HepG2 (cell line): ENCODE data around the gene LDLRAD4. TPM values are rescaled to one million over a fixed set of nuclear protein-coding genes. Genes with fewer than 3 reads are reported as not detected.

ENCODE experiments used
- CCDC6 ChIP-seq: sonication (generic); formaldehyde crosslinking; IDR thresholded peaks from 2 replicates; pipeline ENCODE4 v1.8.1; 2022; ENCODE audit warnings: mild to moderate bottlenecking, missing genetic modification reagents, moderate library complexity
- LCORL ChIP-seq, 2 experiments: fragments of 450-650 bp in 1 of 2; sonication (generic) in 1 of 2; formaldehyde crosslinking in 1 of 2; IDR thresholded peaks; 2 replicates each; pipeline versions ENCODE4 v1.5.0 to v1.6.1; 2017 to 2020; ENCODE audit warnings: antibody characterized with exemption in 1 of 2, missing genetic modification reagents in 1 of 2
- MED1 ChIP-seq: sonication (generic); formaldehyde crosslinking; IDR thresholded peaks from 2 replicates; pipeline ENCODE4 v1.4.0; 2020; ENCODE audit warnings: missing genetic modification reagents
- SALL1 ChIP-seq: sonication (generic); formaldehyde crosslinking; IDR thresholded peaks from 2 replicates; pipeline ENCODE4 v1.8.0; 2022; ENCODE audit warnings: mild to moderate bottlenecking, missing genetic modification reagents
- SP140L ChIP-seq: sonication (generic); formaldehyde crosslinking; IDR thresholded peaks from 2 replicates; pipeline ENCODE4 v1.4.0; 2020; ENCODE audit warnings: missing genetic modification reagents, borderline replicate concordance
- ZNF44 ChIP-seq: sonication (generic); formaldehyde crosslinking; IDR thresholded peaks from 2 replicates; pipeline ENCODE4 v1.5.1; 2020; ENCODE audit warnings: mild to moderate bottlenecking, missing genetic modification reagents
- ZNF605 ChIP-seq: sonication (generic); formaldehyde crosslinking; IDR thresholded peaks from 2 replicates; pipeline ENCODE4 v1.8.0; 2022; ENCODE audit warnings: mild to moderate bottlenecking, missing genetic modification reagents
- polyA plus RNA-seq, 8 experiments: library from polyadenylated mRNA; depleted of rRNA in 3 of 8; stranded (reverse) in 7 of 8; unstranded in 1 of 8; fragments of >200 nt; fragmentation: Illumina TruSeq in 4 of 8; extraction: Trizol in 4 of 8; gene quantifications; 2 replicates each; pipeline versions ENCODE4 v1.2.1 to v1.2.3, GENCODE V29; 2011 to 2016; ENCODE audit warnings: low read depth in 4 of 8, missing spikeins in 1 of 8, mixed read lengths in 1 of 8; ENCODE audit not compliant: insufficient read depth in 1 of 8
- total RNA-seq, 5 experiments: library from RNA; depleted of rRNA; stranded (reverse); fragments of >200 nt; fragmentation: Illumina TruSeq; extraction: Trizol; gene quantifications; 2 replicates each; pipeline ENCODE4 v1.2.3, GENCODE V29; 2016; ENCODE audit warnings: low read depth in 1 of 5
- TF ChIP-seq, protein P1 (sequence below): IDR thresholded peaks from 2 replicates; pipeline ENCODE4 v1.6.1; 2016; ENCODE audit warnings: low read depth, missing genetic modification reagents, missing compliant biosample characterization
- TF ChIP-seq, protein P2 (sequence below): sonication (generic); formaldehyde crosslinking; IDR thresholded peaks from 2 replicates; pipeline ENCODE4 v1.5.0; 2020; ENCODE audit warnings: mild to moderate bottlenecking, missing genetic modification reagents
- TF ChIP-seq, protein P3 (sequence below), 2 experiments: sonication (generic) in 1 of 2; formaldehyde crosslinking in 1 of 2; IDR thresholded peaks; 2 replicates each; pipeline versions ENCODE4 v1.4.0 to v1.6.1; 2016 to 2020; ENCODE audit warnings: borderline replicate concordance in 1 of 2, low read depth in 1 of 2, mild to moderate bottlenecking in 1 of 2, missing genetic modification reagents in 1 of 2
- TF ChIP-seq, protein P4 (sequence below): fragments of 450-650 bp; IDR thresholded peaks from 2 replicates; pipeline ENCODE4 v1.6.1; 2017; ENCODE audit warnings: mild to moderate bottlenecking

LDLRAD4 gene
- total and polyA plus RNA-seq, 2 of the 13 experiments (the other 11 are each of a cell fraction or from before 2014, with no cell fraction given): 13.6 to 20.9 TPM

DNA sequence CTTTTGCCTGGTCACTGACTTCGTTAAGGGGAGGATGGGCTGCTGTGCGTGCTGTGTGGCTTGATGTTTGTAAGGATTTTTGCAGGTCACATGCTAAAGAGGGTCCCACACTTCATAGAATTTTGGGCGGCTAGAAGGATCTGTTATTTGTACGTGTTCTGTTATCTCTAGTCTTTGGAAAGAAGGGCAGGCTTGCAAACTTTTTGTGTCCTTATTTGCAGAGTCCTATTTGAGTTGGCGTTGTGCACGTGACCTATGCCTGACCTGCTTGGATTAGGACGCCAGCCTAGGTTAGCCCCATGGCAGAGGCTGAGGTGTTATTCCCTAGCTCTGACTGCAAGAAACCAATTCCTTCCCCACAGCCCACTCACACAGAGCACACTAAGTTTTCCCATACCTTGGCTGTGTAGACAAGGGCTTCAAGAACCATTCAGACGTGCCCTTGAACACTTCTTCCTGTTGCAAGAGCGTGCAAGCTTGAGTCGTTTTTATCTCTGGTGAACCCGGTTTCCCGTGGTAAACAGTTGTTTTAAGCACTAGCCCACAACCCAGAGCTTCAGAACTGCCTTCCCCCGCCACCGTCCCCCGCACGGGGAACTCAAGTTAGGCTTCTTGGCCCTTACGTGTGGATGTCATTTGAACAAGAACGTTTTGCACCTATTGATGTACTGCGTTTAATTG is 94.6 kb downstream of the LDLRAD4 start (continued):
- TF ChIP-seq, protein P1, sequence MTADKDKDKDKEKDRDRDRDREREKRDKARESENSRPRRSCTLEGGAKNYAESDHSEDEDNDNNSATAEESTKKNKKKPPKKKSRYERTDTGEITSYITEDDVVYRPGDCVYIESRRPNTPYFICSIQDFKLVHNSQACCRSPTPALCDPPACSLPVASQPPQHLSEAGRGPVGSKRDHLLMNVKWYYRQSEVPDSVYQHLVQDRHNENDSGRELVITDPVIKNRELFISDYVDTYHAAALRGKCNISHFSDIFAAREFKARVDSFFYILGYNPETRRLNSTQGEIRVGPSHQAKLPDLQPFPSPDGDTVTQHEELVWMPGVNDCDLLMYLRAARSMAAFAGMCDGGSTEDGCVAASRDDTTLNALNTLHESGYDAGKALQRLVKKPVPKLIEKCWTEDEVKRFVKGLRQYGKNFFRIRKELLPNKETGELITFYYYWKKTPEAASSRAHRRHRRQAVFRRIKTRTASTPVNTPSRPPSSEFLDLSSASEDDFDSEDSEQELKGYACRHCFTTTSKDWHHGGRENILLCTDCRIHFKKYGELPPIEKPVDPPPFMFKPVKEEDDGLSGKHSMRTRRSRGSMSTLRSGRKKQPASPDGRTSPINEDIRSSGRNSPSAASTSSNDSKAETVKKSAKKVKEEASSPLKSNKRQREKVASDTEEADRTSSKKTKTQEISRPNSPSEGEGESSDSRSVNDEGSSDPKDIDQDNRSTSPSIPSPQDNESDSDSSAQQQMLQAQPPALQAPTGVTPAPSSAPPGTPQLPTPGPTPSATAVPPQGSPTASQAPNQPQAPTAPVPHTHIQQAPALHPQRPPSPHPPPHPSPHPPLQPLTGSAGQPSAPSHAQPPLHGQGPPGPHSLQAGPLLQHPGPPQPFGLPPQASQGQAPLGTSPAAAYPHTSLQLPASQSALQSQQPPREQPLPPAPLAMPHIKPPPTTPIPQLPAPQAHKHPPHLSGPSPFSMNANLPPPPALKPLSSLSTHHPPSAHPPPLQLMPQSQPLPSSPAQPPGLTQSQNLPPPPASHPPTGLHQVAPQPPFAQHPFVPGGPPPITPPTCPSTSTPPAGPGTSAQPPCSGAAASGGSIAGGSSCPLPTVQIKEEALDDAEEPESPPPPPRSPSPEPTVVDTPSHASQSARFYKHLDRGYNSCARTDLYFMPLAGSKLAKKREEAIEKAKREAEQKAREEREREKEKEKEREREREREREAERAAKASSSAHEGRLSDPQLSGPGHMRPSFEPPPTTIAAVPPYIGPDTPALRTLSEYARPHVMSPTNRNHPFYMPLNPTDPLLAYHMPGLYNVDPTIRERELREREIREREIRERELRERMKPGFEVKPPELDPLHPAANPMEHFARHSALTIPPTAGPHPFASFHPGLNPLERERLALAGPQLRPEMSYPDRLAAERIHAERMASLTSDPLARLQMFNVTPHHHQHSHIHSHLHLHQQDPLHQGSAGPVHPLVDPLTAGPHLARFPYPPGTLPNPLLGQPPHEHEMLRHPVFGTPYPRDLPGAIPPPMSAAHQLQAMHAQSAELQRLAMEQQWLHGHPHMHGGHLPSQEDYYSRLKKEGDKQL: no peak
- TF ChIP-seq, protein P2, sequence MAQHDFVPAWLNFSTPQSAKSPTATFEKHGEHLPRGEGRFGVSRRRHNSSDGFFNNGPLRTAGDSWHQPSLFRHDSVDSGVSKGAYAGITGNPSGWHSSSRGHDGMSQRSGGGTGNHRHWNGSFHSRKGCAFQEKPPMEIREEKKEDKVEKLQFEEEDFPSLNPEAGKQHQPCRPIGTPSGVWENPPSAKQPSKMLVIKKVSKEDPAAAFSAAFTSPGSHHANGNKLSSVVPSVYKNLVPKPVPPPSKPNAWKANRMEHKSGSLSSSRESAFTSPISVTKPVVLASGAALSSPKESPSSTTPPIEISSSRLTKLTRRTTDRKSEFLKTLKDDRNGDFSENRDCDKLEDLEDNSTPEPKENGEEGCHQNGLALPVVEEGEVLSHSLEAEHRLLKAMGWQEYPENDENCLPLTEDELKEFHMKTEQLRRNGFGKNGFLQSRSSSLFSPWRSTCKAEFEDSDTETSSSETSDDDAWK (CRISPR knock-in tag): no peak
- TF ChIP-seq SALL1 (peak; percentile 68; the same call in 1 of the 2 replicates), MED1 (CRISPR knock-in tag) (peak; percentile 43; the same call in 1 of the 2 replicates), ZNF44 (CRISPR knock-in tag) (no peak), LCORL (IDR thresholded peaks at IDR 0.05) (no peak), LCORL (CRISPR knock-in tag; IDR thresholded peaks at IDR 0.05) (peak; percentile 69), CCDC6 (CRISPR knock-in tag) (peak; percentile 53; the same call in 1 of the 2 replicates), SP140L (CRISPR knock-in tag) (no peak), ZNF605 (0 out of 2 replicates have a peak, but pooled peaks have one; percentile 38)
- TF ChIP-seq, protein P3, sequence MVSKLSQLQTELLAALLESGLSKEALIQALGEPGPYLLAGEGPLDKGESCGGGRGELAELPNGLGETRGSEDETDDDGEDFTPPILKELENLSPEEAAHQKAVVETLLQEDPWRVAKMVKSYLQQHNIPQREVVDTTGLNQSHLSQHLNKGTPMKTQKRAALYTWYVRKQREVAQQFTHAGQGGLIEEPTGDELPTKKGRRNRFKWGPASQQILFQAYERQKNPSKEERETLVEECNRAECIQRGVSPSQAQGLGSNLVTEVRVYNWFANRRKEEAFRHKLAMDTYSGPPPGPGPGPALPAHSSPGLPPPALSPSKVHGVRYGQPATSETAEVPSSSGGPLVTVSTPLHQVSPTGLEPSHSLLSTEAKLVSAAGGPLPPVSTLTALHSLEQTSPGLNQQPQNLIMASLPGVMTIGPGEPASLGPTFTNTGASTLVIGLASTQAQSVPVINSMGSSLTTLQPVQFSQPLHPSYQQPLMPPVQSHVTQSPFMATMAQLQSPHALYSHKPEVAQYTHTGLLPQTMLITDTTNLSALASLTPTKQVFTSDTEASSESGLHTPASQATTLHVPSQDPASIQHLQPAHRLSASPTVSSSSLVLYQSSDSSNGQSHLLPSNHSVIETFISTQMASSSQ (IDR thresholded peaks at IDR 0.05; ENCODE audit: low read depth): no peak
- TF ChIP-seq, protein P3 (CRISPR knock-in tag; IDR thresholded peaks at IDR 0.05; ENCODE audit: borderline replicate concordance): peak; percentile 59; the same call in 1 of the 2 replicates
- TF ChIP-seq, protein P4, sequence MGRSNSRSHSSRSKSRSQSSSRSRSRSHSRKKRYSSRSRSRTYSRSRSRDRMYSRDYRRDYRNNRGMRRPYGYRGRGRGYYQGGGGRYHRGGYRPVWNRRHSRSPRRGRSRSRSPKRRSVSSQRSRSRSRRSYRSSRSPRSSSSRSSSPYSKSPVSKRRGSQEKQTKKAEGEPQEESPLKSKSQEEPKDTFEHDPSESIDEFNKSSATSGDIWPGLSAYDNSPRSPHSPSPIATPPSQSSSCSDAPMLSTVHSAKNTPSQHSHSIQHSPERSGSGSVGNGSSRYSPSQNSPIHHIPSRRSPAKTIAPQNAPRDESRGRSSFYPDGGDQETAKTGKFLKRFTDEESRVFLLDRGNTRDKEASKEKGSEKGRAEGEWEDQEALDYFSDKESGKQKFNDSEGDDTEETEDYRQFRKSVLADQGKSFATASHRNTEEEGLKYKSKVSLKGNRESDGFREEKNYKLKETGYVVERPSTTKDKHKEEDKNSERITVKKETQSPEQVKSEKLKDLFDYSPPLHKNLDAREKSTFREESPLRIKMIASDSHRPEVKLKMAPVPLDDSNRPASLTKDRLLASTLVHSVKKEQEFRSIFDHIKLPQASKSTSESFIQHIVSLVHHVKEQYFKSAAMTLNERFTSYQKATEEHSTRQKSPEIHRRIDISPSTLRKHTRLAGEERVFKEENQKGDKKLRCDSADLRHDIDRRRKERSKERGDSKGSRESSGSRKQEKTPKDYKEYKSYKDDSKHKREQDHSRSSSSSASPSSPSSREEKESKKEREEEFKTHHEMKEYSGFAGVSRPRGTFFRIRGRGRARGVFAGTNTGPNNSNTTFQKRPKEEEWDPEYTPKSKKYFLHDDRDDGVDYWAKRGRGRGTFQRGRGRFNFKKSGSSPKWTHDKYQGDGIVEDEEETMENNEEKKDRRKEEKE: no peak
